Measurements from ENCODE around the gene OR4D11. TPM values are rescaled to one million over a fixed set of nuclear protein-coding genes. Genes with fewer than 3 reads are reported as not detected.

Gene OR4D11
- total and polyA plus RNA-seq, 2 donors (not counting 1 experiment from before 2014, with no cell fraction given): not detected

- CTCF ChIA-PET: no interaction called here
- H4K20me1 ChIP-seq (ENCODE audit: control insufficient read depth, insufficient read depth, low read length, poor library complexity, severe bottlenecking): no peaks in the 10 kb centered on the region
- H3K27me3 ChIP-seq (replicated peaks in 1 of 4; ENCODE audit: control extremely low read depth in 1 of 4, control insufficient read depth in 3 of 4, insufficient read depth in 4 of 4, low read length in 3 of 4): no peaks in the 10 kb centered on the region
- no peaks in the 10 kb centered on the region for H3K36me3 ChIP-seq (replicated peaks in 1 of 2; ENCODE audit: control extremely low read depth in 1 of 2, control insufficient read depth in 1 of 2, extremely low read depth in 1 of 2, insufficient read depth in 2 of 2, low read length in 1 of 2)
- no peak for DNase-seq
- ATAC-seq (ENCODE audit: low read depth): no peak
- Mint-ChIP-seq H3K27me3 (peaks cover 20% of the 10 kb centered on the region), H3K4me3 (no peak within 1 kb of the TSS), H3K4me1 (peaks cover 10% of the 10 kb centered on the region), H3K27ac (no peak within 1 kb of the TSS), H3K9me3 (ENCODE audit: insufficient read depth) (no peaks in the 10 kb centered on the region)
- H3K4me2 ChIP-seq (replicated peaks; ENCODE audit: low read depth, low read length, poor library complexity, severe bottlenecking): no peak within 1 kb of the TSS
- no peaks in the 10 kb centered on the region for H3K79me2 ChIP-seq (ENCODE audit: control insufficient read depth, insufficient read depth, low read length)
- H3K4me1 ChIP-seq (ENCODE audit: control insufficient read depth in 2 of 2, insufficient read depth in 2 of 2, low read length in 2 of 2): peaks cover 4 to 5% of the 10 kb centered on the region in 2 donors
- POLR2A ChIA-PET: no interaction called here
- no peaks in the 10 kb centered on the region for H3K9me3 ChIP-seq (ENCODE audit: control extremely low read depth in 1 of 3, control insufficient read depth in 2 of 3, insufficient read depth in 1 of 3, low read length in 2 of 3)
- no peak within 1 kb of the TSS for H3K9ac ChIP-seq (ENCODE audit: low read length)
- H2AFZ ChIP-seq (ENCODE audit: insufficient read depth, low read depth, low read length, poor library complexity, severe bottlenecking): no peak within 1 kb of the TSS
- no peak for TF ChIP-seq EZH2 (IDR thresholded peaks at IDR 0.05; ENCODE audit: borderline replicate concordance, insufficient read depth, low read depth, low read length, poor library complexity, severe bottlenecking)
- TF ChIP-seq CTCF (IDR thresholded peaks at IDR 0.05): no peak
- H3K27ac ChIP-seq (ENCODE audit: low read length in 2 of 2): no peak within 1 kb of the TSS
- intact Hi-C loops (cut with micrococcal nuclease): no loop called here
- no peak within 1 kb of the TSS for H3K4me3 ChIP-seq (ENCODE audit: control extremely low read depth in 1 of 5, extremely low read depth in 1 of 5, insufficient read depth in 1 of 5, low read depth in 2 of 5, low read length in 4 of 5)
These were observed 30.4 kb upstream of the OR4D11 start, which contains the start of gene OR4D10 for GRCh38 chr11:59473015-59473414. Gene OR4D10, plus strand, starts transcription at chr11:59473315. Its CDS starts 4,115 bp downstream, at chr11:59477430.

DNA sequence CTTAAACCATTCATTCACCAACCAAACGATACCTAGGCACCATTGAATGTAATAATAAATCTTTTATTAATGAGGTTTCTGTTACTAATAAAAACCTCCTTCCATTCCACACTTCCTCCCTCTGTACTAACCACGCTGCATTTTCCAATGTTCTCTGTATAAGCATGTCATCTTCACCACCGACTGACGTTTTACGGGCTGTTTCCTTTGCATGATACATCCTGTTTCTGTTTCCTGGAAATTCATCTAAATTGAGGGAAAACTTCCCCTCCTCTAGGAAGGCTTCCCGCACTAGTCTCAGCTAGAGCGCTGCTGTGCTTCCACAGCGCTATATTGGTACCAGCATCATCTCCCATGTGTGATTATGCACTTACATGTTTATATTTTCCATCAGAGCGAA, 28.2 kb upstream of the OR4D11 start:
- peaks cover 10% of the 10 kb centered on the region for H3K4me1 Mint-ChIP-seq
- H3K27ac ChIP-seq (ENCODE audit: low read length in 2 of 2): no peak overlapping the region
- POLR2A ChIA-PET: no interaction called here
- no peaks in the 10 kb centered on the region for H4K20me1 ChIP-seq (ENCODE audit: control insufficient read depth, insufficient read depth, low read length, poor library complexity, severe bottlenecking)
- H3K4me3 ChIP-seq (ENCODE audit: control extremely low read depth in 1 of 5, extremely low read depth in 1 of 5, insufficient read depth in 1 of 5, low read depth in 2 of 5, low read length in 4 of 5): no peak overlapping the region
- DNase-seq: no peak
- no peak for ATAC-seq (ENCODE audit: low read depth)
- no peak overlapping the region for H2AFZ ChIP-seq (ENCODE audit: insufficient read depth, low read depth, low read length, poor library complexity, severe bottlenecking)
- H3K9me3 ChIP-seq (ENCODE audit: control extremely low read depth in 1 of 3, control insufficient read depth in 2 of 3, insufficient read depth in 1 of 3, low read length in 2 of 3): no peaks in the 10 kb centered on the region
- intact Hi-C loops (cut with micrococcal nuclease): no loop called here
- WGBS (ENCODE audit: insufficient coverage): 42% methylated on average over 3 of the region's 9 CpGs
- H3K36me3 ChIP-seq (replicated peaks in 1 of 2; ENCODE audit: control extremely low read depth in 1 of 2, control insufficient read depth in 1 of 2, extremely low read depth in 1 of 2, insufficient read depth in 2 of 2, low read length in 1 of 2): no peaks in the 10 kb centered on the region
- no peak overlapping the region for H3K27ac Mint-ChIP-seq
- no peaks in the 10 kb centered on the region for H3K9me3 Mint-ChIP-seq (ENCODE audit: insufficient read depth)
- H3K79me2 ChIP-seq (ENCODE audit: control insufficient read depth, insufficient read depth, low read length): no peaks in the 10 kb centered on the region
- H3K4me1 ChIP-seq (ENCODE audit: control insufficient read depth in 2 of 2, insufficient read depth in 2 of 2, low read length in 2 of 2): peaks cover 4 to 5% of the 10 kb centered on the region in 2 donors
- H3K27me3 ChIP-seq (replicated peaks in 1 of 4; ENCODE audit: control extremely low read depth in 1 of 4, control insufficient read depth in 3 of 4, insufficient read depth in 4 of 4, low read length in 3 of 4): no peaks in the 10 kb centered on the region
- H3K4me2 ChIP-seq (replicated peaks; ENCODE audit: low read depth, low read length, poor library complexity, severe bottlenecking): no peak overlapping the region
- no peak overlapping the region for H3K4me3 Mint-ChIP-seq
- CTCF ChIA-PET: no interaction called here
- peaks cover 17% of the 10 kb centered on the region for H3K27me3 Mint-ChIP-seq
- H3K9ac ChIP-seq (ENCODE audit: low read length): no peak overlapping the region
- no peak for TF ChIP-seq EZH2 (IDR thresholded peaks at IDR 0.05; ENCODE audit: borderline replicate concordance, insufficient read depth, low read depth, low read length, poor library complexity, severe bottlenecking)
- no peak for TF ChIP-seq CTCF (IDR thresholded peaks at IDR 0.05)
